ENCODE results near the gene UBALD2.

DNA sequence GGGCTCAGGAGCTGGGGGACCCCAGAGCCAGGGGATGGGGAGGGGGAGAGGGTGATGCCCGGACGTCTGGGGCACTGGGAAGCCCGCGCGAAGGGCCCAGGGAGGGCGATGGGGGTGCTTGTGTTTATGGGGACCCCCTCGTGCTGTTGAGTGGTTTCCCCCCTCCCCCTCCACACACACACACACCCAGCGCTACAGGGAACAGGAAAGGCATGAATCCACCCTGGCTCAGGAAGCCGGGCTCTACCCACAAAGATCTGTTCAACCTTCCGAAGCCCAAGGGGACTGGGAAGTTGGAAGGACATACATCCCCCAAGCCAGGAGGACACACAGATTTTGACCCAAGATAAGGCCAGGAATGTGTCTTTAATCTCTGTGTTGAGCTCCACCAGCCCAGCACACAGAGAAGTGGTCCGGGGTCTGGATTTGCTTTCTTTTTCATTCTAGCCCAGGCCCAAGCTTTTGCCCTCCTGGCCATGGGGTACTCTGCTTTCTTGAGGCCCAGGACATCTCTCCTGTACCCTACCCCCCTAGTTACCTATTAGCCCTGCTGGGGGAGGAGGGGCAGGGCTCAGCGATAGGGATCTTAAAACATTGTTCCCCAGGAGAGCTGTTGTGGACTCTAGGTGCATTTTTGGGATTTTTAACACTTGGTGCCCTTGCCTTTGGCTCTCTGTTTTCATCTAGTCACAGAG, 1.2 kb downstream of the UBALD2 start:
- no peak for TF ChIP-seq POLR2A (IDR thresholded peaks at IDR 0.05)
- TF ChIP-seq, protein P1, sequence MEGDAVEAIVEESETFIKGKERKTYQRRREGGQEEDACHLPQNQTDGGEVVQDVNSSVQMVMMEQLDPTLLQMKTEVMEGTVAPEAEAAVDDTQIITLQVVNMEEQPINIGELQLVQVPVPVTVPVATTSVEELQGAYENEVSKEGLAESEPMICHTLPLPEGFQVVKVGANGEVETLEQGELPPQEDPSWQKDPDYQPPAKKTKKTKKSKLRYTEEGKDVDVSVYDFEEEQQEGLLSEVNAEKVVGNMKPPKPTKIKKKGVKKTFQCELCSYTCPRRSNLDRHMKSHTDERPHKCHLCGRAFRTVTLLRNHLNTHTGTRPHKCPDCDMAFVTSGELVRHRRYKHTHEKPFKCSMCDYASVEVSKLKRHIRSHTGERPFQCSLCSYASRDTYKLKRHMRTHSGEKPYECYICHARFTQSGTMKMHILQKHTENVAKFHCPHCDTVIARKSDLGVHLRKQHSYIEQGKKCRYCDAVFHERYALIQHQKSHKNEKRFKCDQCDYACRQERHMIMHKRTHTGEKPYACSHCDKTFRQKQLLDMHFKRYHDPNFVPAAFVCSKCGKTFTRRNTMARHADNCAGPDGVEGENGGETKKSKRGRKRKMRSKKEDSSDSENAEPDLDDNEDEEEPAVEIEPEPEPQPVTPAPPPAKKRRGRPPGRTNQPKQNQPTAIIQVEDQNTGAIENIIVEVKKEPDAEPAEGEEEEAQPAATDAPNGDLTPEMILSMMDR (IDR thresholded peaks at IDR 0.05): no peak

All from esophagus squamous epithelium (tissue), 4 donors.